GM18873 (cell line): Measurements from ENCODE around the gene PADI4.

Experiments used
- ATAC-seq: cut with Tn5 transposase; IDR thresholded peaks from one replicate; pipeline ENCODE4 v1.9.1; 2021; ENCODE audit warnings: mild to moderate bottlenecking, moderate library complexity, moderate number of reproducible peaks; ENCODE audit not compliant: unreplicated experiment, low FRiP score

PADI4 gene

DNA sequence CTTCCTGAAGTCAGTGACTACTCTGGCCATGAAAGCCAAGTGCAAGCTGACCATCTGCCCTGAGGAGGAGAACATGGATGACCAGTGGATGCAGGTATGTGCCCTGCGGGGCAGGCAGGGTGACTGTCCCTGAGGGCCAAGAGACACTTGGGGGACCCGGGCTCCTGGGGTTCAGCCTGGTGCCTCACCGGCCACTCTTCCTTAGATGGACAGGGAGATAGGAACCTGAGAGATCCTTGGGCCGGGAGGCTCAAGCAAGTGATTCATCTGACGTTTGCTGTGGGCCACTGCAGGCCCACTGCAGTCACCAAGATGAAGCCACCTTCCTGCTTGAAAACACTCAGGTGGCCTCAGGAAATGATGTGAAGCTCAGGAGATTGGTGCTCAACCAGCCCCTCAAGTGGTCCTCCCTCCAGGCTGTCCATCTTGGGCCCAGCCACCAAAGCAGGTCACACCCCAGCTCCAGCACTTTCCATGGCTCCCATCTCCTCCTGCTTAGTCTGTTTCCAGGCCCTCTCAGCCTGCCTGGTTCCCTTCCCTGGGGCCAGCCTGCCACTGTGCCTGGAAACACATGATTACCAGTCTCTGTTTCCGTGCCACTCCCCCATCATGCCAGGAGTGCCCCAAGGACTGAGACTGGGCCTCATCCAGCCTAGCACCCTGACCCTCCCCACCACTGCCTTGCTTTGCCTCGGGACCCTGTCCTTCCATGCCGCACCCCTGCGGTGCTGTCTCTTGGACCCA is 38.2 kb downstream of the PADI4 start:
- ATAC-seq = no peak

GRCh38 chr1:17347769-17348592 is 40.0 kb downstream of the PADI4 start:
- no peak for ATAC-seq

GRCh38 chr1:17348593-17349234 is 40.7 kb downstream of the PADI4 start:
- ATAC-seq = no peak

DNA sequence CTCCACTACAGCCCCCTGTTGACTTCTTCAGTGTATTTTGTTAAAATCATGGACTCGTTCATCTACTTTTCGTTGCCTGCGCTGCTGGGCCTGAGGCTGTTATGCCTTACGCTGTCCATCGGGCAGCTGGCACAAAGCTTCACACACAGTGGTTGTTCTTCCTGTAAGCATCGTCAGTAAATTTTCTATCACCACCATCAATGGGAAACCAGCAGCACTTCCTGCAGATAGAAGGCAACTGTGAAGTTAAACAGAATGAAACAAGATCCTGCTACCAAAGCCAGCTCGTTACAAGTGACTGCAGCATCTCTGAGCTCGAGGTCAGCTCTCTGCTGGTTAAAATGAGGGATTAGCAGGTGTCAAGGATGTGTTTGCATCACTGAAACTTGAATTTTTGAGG is 42.1 kb downstream of the PADI4 start:
- no peak for ATAC-seq

DNA sequence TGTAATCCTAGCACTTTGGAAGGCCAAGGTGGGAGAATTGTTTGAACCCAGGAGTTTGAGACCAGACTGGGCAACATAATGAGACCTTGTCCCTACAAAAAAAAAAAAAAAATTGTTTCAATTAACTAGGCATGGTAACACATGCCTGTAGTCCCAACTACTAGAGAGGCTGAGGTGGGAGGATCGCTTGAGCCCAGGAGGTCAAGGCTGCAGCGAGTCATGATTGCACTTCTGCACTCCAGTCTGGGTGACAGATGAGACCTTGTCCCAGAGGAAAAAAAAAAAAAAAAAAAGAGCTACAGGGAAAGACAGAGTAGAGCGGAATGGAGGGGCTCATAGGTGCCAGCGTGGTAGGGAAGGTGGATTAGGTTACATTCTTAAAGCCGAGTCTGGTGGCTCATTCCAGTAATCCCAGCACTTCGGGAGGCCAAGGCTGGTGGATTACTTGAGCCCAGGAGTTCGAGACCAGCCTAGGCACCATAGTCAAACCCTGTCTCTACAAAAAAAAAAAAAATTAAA is 43.0 kb downstream of the PADI4 start:
- no peak for ATAC-seq

DNA sequence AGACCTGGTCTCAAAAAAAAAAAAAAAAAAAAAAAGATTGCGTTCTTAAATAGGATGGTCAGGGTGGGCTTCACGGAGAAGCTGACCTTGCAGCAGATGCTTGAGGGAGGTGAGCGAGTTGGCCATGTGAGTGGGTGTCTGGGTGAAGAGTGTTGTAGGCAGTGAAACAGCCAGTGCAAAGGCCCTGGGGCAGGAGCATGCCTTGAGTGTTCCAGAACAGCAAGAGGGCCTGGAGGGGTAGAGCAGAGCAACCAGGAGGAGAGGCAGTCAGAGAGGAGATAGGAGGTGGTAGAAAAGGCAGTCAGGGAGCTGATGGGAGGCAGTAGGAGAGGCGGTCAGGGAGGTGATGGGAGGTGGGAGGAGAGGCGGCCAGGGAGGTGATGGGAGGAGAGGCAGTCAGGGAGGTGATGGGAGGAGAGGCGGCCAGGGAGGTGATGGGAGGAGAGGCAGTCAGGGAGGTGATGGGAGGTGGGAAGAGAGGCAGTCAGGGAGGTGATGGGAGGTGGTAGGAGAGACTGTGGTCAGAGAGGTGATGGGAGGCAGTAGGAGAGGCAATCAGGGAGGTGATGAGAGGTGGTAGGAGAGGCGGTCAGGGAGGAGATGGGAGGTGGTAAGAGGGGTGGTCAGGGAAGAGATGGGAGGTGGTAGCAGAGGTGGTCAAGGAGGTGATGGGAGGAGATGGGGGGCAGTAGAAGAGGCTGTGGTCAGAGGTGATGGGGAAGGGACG is 43.8 kb downstream of the PADI4 start:
- ATAC-seq = no peak

DNA sequence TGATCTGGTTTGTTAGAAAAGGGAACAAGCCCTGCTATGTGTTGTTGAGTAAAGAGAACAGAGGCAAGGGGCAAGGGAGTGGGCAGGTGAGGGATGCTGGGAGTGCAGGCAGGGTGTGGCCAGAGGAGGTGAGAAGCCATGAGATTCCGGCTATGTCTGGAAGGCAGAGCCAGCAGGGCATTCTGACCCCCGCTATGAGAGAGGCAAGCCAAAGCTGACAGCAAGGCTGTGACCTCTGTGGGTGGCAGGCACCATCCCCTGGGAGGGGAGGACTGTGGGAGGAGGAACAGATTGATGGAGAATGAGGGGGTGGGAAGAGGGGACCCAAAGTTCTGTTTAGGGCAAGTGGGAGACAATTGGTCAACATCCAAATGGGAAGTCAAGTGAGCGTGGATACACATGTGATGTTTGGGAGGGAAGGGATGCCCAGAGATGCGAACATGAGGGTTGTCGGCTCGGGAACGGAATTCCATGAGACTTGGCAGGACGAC is 44.5 kb downstream of the PADI4 start:
- no peak for ATAC-seq

DNA sequence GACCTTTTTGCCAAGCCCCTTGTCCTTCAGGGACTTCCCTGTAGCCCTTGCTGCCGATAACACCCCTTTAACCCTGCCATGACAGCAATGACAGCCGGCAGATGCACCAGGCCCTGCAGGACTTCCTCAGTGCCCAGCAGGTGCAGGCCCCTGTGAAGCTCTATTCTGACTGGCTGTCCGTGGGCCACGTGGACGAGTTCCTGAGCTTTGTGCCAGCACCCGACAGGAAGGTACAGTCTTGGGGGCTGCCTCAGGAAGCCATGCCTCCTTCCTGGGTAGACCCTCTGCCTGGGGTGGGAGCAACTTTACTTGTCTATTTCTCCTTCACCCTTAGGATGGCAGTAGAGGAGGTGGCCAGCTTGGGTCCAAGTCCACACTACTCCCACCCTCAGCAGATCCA is 47.9 kb downstream of the PADI4 start:
- no peak for ATAC-seq

- no peak for ATAC-seq
Observed at GRCh38 chr1:17356387-17357026, 48.5 kb downstream of the PADI4 start.

DNA sequence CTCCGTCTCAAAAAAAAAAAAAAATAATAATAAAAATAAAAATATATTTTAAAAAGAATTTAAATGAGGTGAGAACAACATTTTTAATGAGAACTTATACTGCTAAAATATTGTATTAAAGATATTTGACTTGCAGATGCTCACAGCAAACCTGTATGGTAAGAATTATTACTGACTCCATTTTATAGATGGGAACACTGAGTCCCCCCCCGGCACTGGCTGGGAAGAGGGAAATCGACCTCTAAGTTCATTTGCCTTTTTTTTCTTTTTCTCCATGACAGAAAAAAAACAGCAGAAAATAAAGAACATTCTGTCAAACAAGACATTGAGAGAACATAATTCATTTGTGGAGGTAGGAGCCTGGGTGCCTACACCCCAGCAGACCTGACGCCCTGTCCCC is 50.6 kb downstream of the PADI4 start:
- no peak for ATAC-seq

DNA sequence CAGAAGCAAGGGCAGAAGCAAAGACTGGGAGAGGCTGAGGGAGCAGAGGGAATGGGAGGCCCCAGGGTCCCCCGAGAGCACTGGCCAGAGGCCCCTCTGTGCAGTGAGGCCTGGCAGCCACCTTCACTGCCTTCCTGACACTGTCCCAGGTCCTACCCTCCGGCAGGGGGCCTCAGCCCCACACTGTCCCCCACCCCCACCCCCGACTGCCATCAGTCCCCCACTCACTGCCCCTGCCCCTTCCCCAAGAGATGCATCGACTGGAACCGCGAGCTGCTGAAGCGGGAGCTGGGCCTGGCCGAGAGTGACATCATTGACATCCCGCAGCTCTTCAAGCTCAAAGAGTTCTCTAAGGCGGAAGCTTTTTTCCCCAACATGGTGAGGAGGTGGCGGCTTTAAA is 51.0 kb downstream of the PADI4 start:
- no peak for ATAC-seq

GRCh38 chr1:17359808-17360207 is 51.8 kb downstream of the PADI4 start:
- ATAC-seq = no peak

- no peak for ATAC-seq
Observed at GRCh38 chr1:17360272-17360956, 52.4 kb downstream of the PADI4 start.

DNA sequence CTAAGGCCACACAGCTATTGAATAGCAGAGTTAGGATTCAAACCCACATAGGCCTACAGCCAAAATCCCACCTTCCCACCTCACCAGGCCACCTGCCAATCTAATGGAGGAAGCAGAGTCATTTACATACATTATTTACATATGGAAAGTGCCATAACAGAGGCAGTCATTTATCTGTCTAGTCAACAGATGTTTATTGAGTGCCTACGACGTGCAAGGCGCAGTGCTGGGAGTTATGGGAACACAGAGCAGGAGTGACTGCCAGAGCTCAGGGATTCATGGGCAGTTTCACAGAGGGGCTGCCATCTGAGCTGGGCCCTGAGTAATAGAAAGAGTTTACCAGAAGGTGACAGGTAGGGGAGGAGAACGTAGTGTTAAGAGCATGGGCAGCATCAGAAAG is 53.7 kb downstream of the PADI4 start:
- ATAC-seq = no peak

DNA sequence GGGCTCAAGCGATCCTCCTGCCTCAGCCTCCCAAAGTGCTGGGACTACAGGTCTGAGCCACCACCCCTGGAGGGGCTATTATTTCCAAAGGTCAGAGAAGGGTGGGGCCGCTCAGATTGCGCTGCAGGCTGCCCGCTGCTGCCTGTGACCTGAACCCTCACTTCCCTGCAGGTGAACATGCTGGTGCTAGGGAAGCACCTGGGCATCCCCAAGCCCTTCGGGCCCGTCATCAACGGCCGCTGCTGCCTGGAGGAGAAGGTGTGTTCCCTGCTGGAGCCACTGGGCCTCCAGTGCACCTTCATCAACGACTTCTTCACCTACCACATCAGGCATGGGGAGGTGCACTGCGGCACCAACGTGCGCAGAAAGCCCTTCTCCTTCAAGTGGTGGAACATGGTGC is 55.4 kb downstream of the PADI4 start:
- no peak for ATAC-seq

GRCh38 chr1:17363771-17364170 is 55.8 kb downstream of the PADI4 start:
- no peak for ATAC-seq

- ATAC-seq = no peak
Observed at GRCh38 chr1:17365293-17365692, 57.3 kb downstream of the PADI4 start.

DNA sequence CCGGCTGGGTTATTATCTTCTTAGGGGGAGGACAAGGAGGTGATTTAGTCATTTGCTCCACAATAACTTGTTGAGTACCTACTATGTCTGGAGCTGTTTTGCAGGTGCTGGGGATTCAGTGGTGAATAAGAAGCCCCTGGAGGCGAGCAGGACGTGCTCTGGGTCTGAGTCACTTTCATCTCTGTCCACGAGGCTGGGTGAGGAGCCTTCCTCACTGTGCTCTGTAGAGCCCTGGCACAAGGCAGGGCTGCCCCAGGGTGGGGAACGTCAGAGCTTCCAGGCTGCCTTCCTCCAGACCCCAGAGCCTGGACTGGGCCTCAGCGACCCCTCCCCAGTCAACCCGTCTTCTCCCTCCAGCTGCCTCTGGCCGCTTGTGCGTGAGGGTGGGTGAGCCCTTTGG is 61.5 kb downstream of the PADI4 start:
- no peak for ATAC-seq

- ATAC-seq = no peak
Observed at GRCh38 chr1:17370618-17371017, 62.6 kb downstream of the PADI4 start.
